HG03521 (cell line): ENCODE measurements around the gene SLC30A7.

Experiments used
- ATAC-seq: cut with Tn5 transposase; IDR thresholded peaks from one replicate; pipeline ENCODE4 v1.9.1; 2021; ENCODE audit warnings: mild to moderate bottlenecking, moderate library complexity; ENCODE audit not compliant: unreplicated experiment

SLC30A7 gene

DNA sequence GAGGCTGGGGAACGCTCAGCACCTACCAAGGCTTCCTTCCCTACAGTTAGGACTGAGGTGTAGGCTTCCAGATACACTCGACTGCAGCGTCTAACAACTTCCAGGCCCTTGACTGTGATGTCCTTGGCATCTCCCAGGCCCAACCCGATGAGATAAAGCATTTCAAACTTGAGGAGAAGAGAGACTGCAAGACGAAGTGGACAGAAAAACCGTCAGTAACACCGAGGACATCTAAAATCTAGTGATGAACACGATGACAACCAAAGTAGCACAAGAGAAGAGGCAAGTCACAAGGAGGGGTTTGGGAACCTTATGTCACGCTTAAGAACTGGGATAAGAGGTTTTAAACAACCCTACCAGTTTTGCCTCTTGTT, 129.4 kb downstream of the SLC30A7 start:
- ATAC-seq: peak; percentile 22

DNA sequence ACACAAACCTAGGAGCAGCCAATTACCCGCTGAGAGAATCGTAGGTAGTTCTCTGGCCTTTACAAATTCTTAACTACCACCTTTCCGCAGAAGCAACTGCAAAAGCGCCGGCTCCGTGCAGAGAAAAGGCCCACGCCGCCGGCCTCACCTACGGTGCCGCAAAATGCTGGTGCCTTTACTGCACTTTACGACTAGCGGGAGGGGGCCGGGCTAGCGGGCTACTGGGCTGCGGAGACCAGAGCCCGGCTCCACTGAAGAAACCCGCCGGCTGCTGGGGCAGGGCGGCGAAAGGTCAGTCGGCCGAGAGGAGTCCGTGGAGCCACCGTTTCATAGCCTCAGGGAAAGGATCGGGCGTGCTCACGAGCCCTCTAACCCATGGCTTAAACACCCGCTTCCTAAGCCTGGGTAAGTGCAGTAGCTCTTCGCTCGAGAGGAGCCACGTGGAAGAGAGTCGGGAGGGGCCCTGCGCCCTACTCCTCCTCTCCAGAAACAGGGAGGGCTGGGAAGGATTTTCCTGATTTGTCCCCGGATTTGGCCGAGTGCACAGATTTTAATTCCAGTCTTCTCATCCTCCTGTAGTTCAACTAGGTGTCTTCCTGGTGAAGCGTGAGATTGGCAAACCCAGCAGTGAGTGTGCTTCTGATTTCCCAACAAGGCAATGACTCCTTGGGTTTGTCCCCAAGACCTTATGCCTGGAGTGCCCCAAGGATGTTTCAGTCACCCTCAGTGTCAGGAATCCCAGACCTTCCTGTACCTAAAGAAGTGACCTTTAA, 130.0 kb downstream of the SLC30A7 start, which contains the start of gene DPH5:
Gene DPH5, minus strand, starts transcription at position 128 of the 773 bp plus-strand sequence. CDS start 341 bp downstream, outside the sequence.
- peak; percentile 88 for ATAC-seq

DNA sequence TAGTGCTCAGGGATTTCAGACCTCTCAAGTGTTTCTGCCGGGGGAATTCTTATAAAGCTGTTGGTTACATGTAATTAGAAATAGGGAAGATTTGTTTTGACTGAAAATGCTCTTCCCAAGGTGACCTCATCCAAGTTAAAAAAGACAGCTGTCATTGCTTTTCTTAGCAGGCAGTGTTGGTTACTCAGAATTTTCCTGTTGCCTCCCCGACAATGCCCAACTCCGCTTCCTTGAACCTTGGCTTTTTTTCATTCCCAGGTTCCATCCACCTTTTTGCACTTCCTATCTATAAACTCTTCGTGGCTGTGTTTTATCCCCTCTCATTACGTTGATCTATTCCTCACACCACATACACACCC, 130.5 kb downstream of the SLC30A7 start:
- no peak for ATAC-seq

DNA sequence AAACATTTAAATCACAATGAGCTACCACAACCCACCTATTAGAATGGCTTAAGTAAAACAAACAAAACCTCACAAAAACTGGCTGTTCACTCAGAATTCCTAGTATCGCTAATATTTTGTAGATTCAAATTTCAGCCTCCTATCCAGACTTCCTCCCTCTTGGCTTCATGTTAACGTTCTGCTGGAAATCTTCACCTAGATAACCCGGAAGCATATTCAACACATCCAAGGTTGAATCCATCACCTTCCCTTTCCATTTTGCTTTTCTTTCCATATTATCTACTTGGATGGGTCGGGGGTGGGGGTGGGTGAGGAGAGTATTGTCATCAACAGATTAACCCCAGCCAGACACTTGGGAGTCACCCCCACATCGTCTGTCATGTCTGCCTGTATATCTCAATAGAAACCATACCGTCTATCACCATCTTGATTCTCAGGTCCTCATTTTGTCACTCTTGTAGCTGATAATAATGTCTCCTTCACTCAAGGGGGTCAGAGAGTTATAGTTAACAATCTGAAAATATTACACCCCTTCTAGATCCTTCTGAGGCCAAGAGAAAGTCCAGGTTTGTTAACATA, 131.4 kb downstream of the SLC30A7 start:
- no peak for ATAC-seq

DNA sequence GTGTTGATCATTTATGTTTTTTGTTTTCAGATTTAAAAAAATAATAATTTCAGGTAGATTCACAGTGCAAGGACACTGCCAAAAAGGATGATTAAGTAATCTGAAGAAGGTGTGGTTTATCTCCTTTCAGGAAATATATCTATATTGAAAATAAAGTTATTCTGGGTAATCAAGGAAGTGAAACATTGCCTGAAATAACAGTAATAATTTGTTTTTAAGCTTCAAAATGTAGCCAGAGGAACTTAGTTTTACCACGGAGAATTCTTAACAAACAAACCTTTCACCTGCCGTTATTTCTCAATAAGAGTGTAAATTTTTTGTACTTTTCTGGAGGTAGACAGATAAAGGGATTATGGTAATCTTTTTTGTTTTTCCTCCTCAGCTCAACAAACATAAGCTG, 132.6 kb downstream of the SLC30A7 start:
- no peak for ATAC-seq

DNA sequence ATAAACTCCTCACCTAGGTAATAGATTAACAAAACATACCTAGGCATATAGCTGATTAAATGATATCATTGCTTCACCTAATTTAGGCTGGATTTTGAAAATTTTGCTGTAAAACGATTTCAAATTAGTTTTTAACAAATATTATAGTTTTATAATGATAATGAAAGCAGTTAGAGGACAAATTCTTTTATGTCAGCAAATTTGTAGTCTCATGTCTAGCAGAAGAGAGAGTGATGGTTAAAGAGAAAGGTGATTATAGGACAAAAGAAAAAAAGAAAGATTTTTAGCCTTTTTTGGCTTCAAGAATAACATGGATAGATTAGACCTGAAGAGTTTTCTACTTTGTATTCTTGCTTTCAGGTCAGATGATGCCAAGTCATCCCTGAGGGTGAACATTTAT, 133.3 kb downstream of the SLC30A7 start:
- ATAC-seq: no peak

DNA sequence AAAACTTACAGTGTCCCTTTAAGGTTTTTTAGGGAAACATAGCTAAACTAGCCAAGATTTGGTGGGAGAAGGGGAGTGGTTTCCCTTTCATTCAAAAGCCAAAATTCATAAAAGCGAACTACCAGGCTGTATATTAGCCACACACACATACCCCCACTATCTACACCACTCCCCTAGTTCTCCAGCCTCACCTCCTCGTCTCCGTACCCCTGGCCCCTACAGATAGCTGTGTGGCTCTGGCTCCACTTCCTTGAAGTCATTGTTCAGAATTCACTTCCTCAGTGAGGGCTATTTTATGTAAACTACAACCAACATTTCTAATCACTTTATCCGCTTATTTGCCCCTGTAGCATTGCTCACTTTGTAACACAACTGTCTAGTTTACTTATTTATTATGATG, 135.0 kb downstream of the SLC30A7 start:
- no peak for ATAC-seq
